ENCODE data around the gene HDLBP.

Gene HDLBP

GRCh38 chr2:241204490-241204889 is 111.0 kb downstream of the HDLBP start:
- H3K4me3 ChIP-seq (ENCODE audit: low read depth, low read length), result no peak overlapping the region
- in situ Hi-C loops (cut with HindIII; ENCODE audit: low sequenced_read_pairs), result no loop called here
- TF ChIP-seq, protein P1, sequence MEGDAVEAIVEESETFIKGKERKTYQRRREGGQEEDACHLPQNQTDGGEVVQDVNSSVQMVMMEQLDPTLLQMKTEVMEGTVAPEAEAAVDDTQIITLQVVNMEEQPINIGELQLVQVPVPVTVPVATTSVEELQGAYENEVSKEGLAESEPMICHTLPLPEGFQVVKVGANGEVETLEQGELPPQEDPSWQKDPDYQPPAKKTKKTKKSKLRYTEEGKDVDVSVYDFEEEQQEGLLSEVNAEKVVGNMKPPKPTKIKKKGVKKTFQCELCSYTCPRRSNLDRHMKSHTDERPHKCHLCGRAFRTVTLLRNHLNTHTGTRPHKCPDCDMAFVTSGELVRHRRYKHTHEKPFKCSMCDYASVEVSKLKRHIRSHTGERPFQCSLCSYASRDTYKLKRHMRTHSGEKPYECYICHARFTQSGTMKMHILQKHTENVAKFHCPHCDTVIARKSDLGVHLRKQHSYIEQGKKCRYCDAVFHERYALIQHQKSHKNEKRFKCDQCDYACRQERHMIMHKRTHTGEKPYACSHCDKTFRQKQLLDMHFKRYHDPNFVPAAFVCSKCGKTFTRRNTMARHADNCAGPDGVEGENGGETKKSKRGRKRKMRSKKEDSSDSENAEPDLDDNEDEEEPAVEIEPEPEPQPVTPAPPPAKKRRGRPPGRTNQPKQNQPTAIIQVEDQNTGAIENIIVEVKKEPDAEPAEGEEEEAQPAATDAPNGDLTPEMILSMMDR (IDR thresholded peaks at IDR 0.05; ENCODE audit: low read depth, low read length, missing control alignments), result no peak
- DNase-seq (ENCODE audit: low read depth), result no peak

- H3K4me3 ChIP-seq (ENCODE audit: low read depth, low read length), result no peak overlapping the region
- in situ Hi-C loops (cut with HindIII; ENCODE audit: low sequenced_read_pairs), result no loop called here
- TF ChIP-seq, protein P1 (IDR thresholded peaks at IDR 0.05; ENCODE audit: low read depth, low read length, missing control alignments), result no peak
- no peak for DNase-seq (ENCODE audit: low read depth)
Observed at GRCh38 chr2:241204010-241204384, 111.5 kb downstream of the HDLBP start.

- TF ChIP-seq, protein P1 (IDR thresholded peaks at IDR 0.05; ENCODE audit: low read depth, low read length, missing control alignments), result no peak
- no peak for DNase-seq (ENCODE audit: low read depth)
- in situ Hi-C loops (cut with HindIII; ENCODE audit: low sequenced_read_pairs), result no loop called here
- no peak overlapping the region for H3K4me3 ChIP-seq (ENCODE audit: low read depth, low read length)
Observed at GRCh38 chr2:241203218-241204009, 112.1 kb downstream of the HDLBP start.

- TF ChIP-seq, protein P1 (IDR thresholded peaks at IDR 0.05; ENCODE audit: low read depth, low read length, missing control alignments), result no peak
- no peak overlapping the region for H3K4me3 ChIP-seq (ENCODE audit: low read depth, low read length)
- in situ Hi-C loops (cut with HindIII; ENCODE audit: low sequenced_read_pairs), result no loop called here
- DNase-seq (ENCODE audit: low read depth), result no peak
Observed at GRCh38 chr2:241202681-241203080, 112.8 kb downstream of the HDLBP start.

DNA sequence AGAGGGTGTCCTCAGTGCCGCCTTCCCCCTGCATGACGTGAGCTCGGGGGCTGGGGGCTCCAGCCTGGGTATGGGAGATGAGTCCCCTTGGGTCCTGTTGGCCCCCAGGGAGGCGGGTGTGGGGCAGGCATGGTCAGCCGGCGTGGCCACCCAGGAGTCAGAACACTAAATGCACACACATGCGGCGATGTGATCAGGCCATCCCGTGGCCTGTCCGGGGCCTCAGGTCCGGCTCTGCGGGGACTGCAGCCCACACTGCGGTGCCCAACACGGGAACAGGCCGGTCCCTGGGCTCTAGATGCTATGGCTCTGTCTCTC is 113.2 kb downstream of the HDLBP start:
- TF ChIP-seq, protein P1 (IDR thresholded peaks at IDR 0.05; ENCODE audit: low read depth, low read length, missing control alignments), result no peak
- no peak for DNase-seq (ENCODE audit: low read depth)
- in situ Hi-C loops (cut with HindIII; ENCODE audit: low sequenced_read_pairs), result no loop called here
- no peak overlapping the region for H3K4me3 ChIP-seq (ENCODE audit: low read depth, low read length)

GRCh38 chr2:241201445-241202267 is 113.8 kb downstream of the HDLBP start:
- no peak overlapping the region for H3K4me3 ChIP-seq (ENCODE audit: low read depth, low read length)
- DNase-seq (ENCODE audit: low read depth), result no peak
- in situ Hi-C loops (cut with HindIII; ENCODE audit: low sequenced_read_pairs), result no loop called here
- TF ChIP-seq, protein P1 (IDR thresholded peaks at IDR 0.05; ENCODE audit: low read depth, low read length, missing control alignments), result no peak
